M059J (cell line): ENCODE data around the gene SMIM36. TPM values are rescaled to one million over a fixed set of nuclear protein-coding genes. Genes with fewer than 3 reads are reported as not detected.
A peak's percentile ranks its signal among the peaks of the same experiment; 100 is the strongest.
"Not testable (repeated sequence)": the region's sequence is repeated elsewhere in the genome, so short reads cannot be mapped to it uniquely, and the experiment has no call there.

Experiments used
- DNase-seq: peaks from one replicate; pipeline ENCODE4 v3.0.0-alpha.2; 2012; ENCODE audit warnings: low read depth
- total RNA-seq: library from RNA; depleted of rRNA; stranded (reverse); fragments of >200 nt; shearing (Covaris generic); gene quantifications from 2 replicates; pipeline ENCODE4 v1.2.3, GENCODE V29; 2014

Gene SMIM36
- total RNA-seq, 1 experiment from 2014 or later, result not detected

DNA sequence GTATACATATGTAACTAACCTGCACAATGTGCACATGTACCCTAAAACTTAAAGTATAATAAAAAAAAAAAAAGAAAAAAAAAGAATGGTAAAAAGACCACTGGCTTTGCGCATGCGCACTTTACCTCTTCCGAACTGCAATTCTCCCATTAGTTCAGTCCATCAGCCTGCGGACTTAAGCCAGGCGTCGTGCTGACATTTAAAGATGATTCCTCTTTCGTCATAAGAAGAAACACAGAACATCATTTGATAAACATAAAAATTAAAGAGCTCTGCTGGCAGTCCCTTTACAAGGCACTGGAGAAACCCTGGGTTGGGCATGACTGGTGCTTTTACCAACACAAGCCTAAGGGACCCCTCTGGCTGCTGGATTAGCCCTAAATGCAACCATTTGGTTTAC is 3.6 kb downstream of the SMIM36 start:
- DNase-seq, result not testable (repeated sequence)

DNA sequence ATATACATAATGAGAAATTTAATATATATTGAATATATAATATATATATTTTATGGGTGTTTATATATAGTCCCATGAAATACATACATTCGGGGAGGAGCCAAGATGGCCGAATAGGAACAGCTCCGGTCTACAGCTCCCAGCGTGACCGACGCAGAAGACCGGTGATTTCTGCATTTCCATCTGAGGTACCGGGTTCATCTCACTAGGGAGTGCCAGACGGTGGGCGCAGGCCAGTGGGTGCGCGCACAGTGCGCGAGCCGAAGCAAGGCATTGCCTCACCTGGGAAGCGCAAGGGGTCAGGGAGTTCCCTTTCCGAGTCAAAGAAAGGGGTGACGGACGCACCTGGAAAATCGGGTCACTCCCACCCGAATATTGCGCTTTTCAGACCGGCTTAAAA is 9.6 kb downstream of the SMIM36 start:
- DNase-seq, result not testable (repeated sequence)

DNA sequence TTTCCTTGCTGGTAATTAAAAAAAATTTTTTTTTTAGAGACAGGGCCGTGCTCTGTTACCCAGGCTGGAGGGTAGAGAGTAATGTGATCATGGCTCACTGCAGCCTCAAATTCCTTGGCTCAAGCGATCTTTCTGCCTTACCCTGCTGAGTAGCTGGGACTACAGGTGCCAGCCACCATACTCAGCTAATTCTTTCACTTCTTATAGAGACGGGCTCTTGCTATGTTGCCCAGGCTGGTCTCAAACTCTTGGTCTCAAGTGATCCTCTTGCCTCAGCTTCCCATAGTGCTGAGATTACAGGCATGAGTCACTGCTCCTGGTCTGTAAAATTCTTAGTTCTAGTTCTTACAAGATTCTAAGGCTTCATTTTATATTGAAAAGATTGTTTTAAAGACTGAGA is 11.1 kb downstream of the SMIM36 start:
- DNase-seq, result no peak

DNA sequence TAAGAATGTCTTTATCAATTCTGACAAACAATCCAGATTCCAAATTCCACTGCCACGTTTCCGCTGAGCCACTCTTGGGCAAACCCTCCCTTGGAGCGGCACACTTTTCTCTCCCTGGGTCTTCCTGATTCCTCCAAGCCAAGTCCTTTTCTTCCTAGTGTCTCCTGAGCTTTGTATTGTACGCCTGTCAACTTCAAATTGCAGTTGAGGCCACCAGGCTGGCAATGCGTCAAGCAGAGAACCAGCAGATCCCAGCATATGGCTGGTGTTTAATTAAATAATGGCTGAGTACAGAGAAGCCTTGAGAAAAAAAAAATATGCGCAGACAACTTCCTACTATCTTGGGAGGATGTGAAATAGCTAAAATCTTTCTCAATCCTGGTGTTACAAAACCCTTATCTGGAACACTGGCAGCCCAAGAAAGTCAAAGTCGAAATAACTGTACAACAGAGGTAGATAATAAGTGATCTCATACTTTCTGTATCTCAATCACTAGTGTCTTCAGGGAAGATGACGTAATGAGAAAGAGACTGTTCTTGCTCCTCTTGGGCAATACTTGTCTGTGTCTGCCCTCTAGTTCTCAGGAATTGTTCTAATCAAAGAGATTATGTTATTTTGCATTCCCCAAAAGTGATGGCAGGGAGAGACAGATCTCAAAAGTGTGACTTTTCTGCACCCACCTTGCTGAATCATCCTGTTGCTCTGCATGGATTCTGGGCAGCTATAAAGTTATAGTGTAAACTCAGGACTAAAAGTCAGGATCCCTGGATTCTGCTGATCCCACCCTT is 15.0 kb downstream of the SMIM36 start:
- DNase-seq, result peak; percentile 35

DNA sequence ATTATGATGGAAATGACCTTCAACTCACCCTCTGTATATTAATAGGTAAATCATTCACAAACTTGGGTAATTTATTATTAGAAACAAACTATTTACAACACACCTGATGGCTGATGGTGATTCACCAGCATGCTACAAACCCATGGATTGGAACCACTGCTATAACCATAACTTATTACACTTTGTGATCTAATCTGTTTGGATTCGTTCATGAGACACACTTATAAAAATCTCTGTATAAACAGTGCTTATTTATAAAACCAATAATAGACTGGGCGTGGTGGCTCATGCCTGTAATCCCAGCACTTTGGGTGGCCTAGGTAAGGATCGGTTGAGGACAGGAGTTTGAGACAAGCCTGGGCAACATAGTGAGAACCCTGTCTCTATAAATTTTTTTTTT is 16.0 kb downstream of the SMIM36 start:
- peak; percentile 41 for DNase-seq

DNA sequence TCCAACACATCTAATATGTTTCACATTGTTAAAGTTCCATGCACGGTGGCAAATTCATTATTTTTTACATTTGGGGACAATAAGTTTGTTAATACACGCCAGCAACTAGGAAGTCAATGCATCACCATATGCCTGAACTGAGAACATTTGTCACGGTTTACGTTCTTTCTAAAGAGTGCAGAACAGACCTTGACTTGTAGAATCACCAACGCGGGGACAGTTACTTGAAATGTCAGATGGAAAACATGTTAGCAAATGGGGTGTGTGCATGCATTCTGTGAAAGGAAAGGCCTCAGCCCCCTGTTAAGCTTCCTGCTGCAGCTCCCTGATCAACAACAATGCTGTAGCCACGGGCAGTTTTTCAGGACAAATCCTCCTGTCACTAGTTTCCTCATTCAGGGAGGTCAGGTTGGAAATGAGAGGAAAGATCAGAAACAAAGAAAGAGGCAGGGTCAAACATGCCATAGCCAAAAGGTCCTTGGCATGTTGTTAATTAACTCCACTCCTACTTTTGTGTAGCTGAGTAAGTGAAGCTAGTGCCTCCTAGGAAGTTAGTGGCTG is 18.4 kb downstream of the SMIM36 start:
- no peak for DNase-seq

DNA sequence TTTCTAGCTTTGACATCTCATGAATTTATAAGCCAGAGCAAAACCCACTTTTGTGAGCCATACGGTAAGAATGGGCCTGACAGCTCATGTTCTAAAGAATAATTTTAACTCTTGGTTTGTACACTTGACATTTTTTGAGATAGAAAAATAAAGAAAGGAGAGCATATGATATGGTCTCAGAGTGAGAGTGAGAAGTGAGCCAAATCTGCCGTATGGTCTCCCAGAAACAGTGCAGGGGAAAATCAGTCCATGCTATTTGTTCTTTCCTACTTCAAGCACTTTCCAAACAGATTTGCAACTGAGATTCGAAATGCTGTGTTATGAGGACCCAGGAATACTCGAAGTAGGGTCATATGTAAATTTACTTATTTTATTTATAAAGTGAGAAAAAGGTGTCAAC is 20.9 kb downstream of the SMIM36 start:
- DNase-seq, result no peak

DNA sequence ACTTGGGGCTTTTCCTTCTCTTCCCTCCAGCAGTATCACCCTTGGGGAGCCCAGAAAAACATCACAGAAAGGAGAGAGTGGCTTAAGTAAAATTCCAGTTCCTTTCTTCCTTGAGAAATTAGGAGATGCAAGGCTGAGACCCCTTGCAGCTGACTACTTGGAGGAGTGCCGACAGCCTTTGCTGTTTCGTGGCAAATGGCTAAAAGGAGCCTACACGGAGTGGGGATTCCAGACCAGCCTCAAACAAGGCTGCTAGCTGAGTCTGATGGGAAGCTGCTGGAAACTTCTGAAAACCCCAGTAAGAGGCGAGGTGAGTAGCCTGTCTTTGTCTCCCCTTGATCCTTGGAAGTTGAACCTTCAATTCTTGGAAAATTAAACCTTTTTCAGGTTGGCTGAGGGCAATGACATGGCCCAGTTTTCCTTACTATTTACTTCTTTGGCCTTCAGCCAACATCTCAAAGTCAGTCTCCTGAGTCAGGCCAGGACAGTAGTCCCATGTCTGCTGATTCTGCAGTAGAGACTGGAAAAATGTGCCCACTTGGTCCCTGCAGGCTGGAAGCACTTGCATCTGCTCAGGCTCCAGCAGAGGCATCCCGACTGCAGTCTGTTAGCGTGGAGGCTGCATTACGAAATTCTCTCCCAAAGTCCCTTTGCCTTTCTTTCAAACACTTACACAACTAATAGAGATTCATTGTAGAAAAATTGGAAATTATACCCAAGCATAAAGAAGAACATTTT is 23.4 kb downstream of the SMIM36 start:
- peak; percentile 19 for DNase-seq

DNA sequence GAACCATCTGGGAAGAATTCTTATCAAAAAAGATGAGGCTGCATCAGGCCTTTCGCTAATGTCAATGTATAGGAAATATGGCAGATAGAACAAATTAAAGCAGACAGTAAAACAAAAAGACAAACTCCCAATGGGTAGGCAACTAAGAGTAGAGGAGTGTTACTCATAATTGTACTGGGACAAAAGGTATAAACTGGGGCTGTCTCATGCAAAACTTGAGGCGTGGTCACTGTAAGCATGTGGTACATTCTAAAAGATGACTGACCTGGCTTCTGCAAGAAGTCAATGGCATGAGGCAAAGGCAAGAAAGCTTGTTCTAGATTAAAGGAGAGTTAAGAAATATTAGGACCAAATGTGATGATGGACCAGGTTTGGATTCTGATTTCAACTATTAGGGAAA is 26.7 kb downstream of the SMIM36 start:
- no peak for DNase-seq

DNA sequence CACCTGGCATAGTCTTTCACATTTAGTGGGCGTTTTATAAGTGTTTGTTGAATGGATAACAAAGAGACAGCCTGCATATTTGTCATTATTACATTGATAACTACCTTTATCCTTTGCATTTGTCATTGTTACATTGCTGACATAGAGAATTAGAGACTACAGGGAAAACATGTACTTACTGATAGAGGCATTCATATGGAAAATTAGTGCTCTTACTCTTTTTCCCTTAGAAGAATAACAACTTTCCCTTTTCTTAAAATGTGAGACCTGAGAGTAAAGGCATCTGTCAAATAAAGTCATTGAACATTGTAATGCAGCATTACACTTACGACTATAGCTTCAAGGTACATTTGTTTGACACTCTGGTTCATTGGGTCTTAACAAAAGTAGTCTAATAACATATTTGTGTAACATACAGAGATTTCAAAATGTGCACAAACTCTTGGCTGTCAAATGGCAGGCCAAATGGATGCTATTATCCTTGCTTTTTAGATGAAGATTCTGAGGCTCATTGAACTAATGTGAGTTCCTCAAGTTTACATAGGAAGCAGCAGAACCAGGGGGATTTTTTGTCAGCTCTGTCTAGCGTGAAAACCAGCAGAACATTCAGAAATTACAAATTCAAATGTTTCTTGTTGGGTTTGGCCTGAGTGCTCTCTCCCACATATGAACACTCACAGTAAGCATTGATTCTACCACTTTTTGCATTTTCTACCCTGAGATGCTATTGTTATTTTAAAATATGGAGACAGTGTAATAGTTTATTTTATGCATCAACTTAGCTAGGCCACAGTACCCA is 28.5 kb downstream of the SMIM36 start:
- DNase-seq, result no peak

DNA sequence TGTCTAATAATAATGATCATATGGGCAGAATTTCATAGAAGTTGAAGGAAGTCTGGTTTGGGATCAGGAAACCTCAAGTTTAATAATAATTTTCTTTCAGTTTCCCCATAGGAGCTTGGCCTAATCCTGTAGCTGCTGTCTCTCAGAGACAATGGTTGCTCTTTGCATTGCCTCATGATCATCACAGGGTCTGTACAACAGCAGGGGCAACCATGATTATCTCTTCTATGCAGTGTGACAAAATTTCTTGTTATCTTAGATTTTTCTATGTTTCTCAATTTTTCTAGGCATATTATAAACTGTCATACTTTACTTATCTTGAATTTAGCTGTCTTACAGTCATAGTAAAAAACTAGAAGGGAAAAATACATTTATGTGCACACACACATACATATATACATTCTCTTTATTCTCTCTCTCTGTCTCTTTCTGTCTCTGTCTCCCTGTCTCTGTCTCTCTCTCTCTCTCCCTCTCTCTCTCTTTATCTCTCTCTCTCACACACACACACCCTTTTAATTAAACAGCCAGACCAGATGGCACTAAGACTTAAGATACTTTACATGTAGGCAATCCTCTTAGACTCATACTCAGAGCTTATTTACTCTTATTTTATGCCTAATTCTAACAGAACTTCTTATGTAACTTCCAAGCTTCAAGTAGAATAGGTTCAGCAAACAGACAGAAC is 30.5 kb downstream of the SMIM36 start:
- no peak for DNase-seq

DNA sequence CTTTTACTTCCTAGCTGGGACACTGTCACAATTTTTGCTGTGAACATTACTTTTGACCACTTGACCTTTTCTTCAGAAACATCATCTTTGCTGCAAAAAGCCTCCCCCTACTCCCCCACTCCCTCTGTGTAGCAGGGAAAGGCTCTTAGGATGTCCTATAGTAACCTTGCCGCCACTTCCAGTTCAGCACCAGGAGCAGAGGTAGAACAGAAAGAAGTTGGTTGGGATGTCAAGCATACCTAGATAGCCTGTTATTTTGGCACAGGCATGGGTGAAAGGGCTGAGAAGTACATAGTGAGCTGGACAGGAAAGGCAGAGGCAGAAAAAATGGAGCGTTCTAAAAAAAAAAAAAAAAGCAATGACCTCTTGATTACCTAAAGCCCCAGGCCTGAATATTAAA is 31.3 kb downstream of the SMIM36 start:
- DNase-seq, result no peak

DNA sequence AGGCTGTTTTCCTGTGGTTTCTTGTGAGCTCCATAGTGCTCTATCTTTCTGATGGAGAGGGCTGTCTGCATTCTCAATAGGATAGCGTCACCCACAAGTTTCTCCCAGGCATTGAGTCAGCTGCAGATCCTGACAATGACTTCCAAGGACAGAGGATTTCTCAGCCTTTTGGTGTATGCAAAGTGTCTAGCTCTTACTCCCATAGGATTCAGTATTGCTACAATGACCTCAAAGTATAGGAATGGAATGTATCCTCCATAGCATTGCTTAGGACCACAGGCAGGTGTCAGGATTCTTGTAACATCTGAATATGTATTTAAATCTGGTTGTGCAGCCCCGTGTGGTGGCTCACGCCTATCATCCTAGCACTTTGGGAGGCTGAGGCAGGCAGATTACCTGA is 32.3 kb downstream of the SMIM36 start:
- no peak for DNase-seq

DNA sequence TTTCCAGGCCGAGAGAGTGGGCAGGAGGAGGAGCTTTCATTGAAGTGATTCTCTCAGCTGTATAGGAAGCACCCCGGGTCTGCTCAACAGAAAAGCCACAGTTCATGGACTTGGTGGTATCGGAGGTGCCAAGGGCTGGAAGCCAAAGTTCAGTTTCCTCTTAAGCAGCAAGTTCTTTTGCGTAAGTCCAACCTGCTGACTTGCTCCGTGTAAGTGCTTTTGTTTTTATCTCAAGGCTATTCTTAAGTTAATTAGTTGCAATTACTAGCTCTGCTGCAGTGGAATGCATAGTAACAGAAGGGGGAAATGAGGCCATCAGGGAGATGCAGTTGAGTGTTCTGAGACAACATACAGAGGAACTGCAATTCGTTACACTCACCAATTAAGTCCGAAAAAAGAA is 44.6 kb downstream of the SMIM36 start:
- no peak for DNase-seq

DNA sequence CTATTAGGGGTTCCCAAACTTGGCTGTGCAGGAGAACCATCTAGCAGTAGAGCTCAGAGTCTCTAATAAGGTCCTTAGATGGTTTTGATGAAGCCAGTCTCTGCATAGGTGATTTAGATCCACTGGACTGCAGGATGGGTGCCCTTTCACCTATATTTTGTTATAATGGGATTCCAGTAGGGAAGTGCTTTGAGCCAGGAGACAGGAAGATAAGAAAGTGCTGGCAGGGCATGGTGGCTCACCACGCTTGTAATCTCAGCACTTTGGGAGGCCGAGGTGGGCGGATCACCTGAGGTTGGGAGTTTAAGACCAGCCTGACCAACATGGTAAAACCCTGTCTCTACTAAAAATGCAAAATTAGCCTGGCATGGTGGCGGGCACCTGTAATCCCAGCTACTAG is 45.5 kb downstream of the SMIM36 start:
- not testable (repeated sequence) for DNase-seq

DNA sequence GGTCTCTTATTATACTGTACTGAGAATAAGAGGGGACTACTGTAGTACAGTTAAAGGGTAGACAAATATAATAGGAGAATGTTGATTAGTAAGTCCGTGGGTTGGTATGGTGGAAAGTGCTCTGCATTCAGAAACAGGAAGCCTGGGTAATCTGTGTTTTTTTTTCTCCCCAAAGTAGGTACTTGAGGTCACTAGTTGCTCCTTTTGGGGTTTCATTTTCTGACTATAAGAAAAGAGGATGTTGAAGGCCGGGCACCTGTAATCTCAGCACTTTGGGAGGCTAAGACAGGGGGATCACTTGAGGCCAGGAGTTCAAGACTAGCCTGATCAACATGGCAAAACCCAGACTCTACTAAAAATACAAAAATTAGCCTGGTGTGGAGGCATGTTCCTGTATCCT is 47.7 kb downstream of the SMIM36 start:
- DNase-seq, result no peak

DNA sequence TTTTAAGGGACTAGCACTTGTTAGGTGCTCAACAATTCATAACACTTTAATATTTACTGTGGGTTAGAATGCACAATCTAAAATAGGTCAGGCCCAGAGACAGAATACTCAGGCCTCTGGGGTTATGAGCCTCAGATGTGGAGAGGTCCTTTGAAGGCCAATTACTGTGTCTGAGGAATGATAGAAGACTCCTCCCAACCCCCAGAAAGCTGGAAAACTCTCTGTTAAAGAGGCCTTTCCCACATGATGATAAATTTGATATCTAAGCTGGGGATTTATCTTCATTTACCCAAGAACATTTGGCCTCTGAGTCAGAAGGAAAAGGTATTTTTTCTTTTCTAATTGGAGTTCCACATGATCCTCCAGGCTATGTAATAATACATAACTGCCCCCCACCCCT is 48.5 kb downstream of the SMIM36 start:
- peak; percentile 45 for DNase-seq

DNA sequence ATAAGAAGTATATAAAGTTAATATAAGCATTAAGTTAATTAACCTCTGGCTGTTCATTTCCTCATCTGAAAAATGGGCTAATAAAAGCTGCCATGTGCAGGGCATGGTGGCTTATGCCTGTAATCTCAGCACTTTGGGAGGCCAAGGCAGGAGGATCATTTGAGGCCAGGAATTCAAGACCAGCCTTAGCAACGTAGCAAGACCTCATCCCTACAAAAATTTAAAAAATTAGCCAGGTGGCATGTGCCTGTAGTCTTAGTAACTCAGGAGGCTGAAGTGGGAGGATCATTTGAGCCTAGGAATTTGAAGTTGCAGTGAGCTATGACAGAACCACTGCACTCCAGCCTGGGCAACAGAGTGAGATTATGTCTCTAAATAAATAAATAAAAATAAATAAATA is 49.0 kb downstream of the SMIM36 start:
- DNase-seq, result no peak

DNA sequence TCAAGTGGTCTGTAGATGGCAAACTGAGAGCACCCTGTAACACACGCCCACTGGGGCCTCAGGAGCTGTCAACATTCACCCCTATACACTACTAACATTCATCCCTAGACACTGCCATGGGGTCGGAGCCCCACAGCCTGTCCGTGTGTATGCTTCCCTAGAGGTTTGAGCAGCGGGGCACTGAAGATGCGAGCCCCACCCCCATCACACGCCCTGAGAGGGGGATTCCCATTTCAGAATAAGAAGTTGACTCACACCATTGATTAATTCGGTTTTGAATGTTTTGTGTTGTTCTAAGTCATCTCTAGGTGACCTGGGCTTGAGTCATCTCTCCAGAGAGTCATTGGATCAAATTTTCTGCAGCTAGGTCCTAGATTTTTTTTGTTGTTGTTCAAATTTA is 52.3 kb downstream of the SMIM36 start:
- DNase-seq, result peak; percentile 89

DNA sequence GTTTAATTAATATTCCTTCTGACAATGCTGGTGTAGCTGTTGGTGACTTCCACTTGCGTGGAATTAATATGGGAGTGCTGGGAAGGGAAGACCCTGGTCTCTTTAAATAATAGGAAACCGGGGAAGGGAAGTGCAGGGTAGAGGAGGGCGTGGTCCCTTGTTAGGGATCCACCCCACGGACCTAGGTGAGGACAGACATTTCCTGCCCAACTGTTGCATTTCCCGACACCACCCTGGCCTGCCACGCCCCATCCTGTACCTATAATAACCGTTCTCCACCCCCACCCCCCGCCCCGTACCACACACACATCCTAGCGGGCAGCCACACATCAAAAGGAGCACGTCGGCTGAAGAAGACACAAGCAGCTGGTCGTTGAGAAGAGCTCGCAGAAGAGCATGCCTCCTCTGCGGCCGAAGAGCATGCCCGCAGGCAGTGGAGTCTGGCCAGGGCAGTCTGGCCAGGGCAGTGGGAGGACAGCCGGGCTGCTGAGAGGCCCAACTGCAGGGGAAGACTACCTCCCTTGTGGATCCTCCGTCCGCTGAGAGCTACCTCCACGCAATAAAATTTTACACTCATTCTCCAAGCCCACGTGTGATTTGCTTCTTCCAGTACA is 52.9 kb downstream of the SMIM36 start:
- no peak for DNase-seq
